Suppressor macrophage (primary cell): Measurements from ENCODE around the gene PARVB.

Experiments
- DNase-seq, 4 experiments: peaks; one replicate each; pipeline ENCODE4 v3.0.0-alpha.2; 2020 to 2022

The PARVB gene

GRCh38 chr22:44164031-44164430 lies 139.9 kb downstream of the PARVB start:
- no peak for DNase-seq

- no peak for DNase-seq
These were observed 141.3 kb downstream of the PARVB start for GRCh38 chr22:44165286-44165874.

GRCh38 chr22:44166498-44167276 lies 142.6 kb downstream of the PARVB start:
- no peak for DNase-seq

- DNase-seq = no peak
These were observed 143.4 kb downstream of the PARVB start for GRCh38 chr22:44167501-44167900.

GRCh38 chr22:44168206-44168605 lies 144.1 kb downstream of the PARVB start:
- no peak for DNase-seq

GRCh38 chr22:44170470-44170869 lies 146.4 kb downstream of the PARVB start:
- DNase-seq = no peak

GRCh38 chr22:44171561-44171960 lies 147.5 kb downstream of the PARVB start:
- DNase-seq = peak; percentile 81 to 94 (median 88)

- peak; percentile 97 to 99 (median 98) for DNase-seq
These were observed 148.4 kb downstream of the PARVB start for GRCh38 chr22:44172370-44173108.

GRCh38 chr22:44173154-44173553 lies 149.1 kb downstream of the PARVB start:
- DNase-seq = no peak

- no peak for DNase-seq
These were observed 151.6 kb downstream of the PARVB start for GRCh38 chr22:44175676-44176075.

- no peak for DNase-seq
These were observed 155.3 kb downstream of the PARVB start for GRCh38 chr22:44179196-44179988.

- DNase-seq = peak; percentile 43 to 76 (median 68)
These were observed 156.0 kb downstream of the PARVB start for GRCh38 chr22:44179989-44180705.

GRCh38 chr22:44180706-44181032 lies 156.6 kb downstream of the PARVB start, which contains the start of gene PARVG:
PARVG (plus strand) TSS chr22:44180925; CDS start chr22:44183330, 2,405 bp downstream.
- DNase-seq = peak in 3 of 4 experiments; percentile 37 to 40 (median 38)

- peak; percentile 75 to 88 (median 80) for DNase-seq
These were observed 157.2 kb downstream of the PARVB start for GRCh38 chr22:44181033-44181911.

- DNase-seq = peak in 3 of 4 experiments; percentile 38 to 69 (median 49)
These were observed 157.9 kb downstream of the PARVB start for GRCh38 chr22:44181912-44182587.

GRCh38 chr22:44182588-44183286 lies 158.6 kb downstream of the PARVB start:
- peak; percentile 82 to 93 (median 92) for DNase-seq

- peak in 2 of 4 experiments; percentile 20 for DNase-seq
These were observed 159.1 kb downstream of the PARVB start for GRCh38 chr22:44183287-44183588.

- DNase-seq = no peak
These were observed 159.9 kb downstream of the PARVB start for GRCh38 chr22:44184006-44184405.

GRCh38 chr22:44185237-44186120 lies 161.4 kb downstream of the PARVB start:
- DNase-seq = no peak
